ENCODE results near the gene PRKG1. TPM values are rescaled to one million over a fixed set of nuclear protein-coding genes. Genes with fewer than 3 reads are reported as not detected.
"Not testable (repeated sequence)": the region's sequence is repeated elsewhere in the genome, so short reads cannot be mapped to it uniquely, and the experiment has no call there.

PRKG1 gene
- total RNA-seq, 1 experiment from 2014 or later, result 1.7 TPM

GRCh38 chr10:51986516-51986915, 912.2 kb downstream of the PRKG1 start:
- no peak for DNase-seq (ENCODE audit: low read depth)

GRCh38 chr10:51993475-51993874, 919.2 kb downstream of the PRKG1 start:
- no peak for DNase-seq (ENCODE audit: low read depth)

GRCh38 chr10:51999096-51999495, 924.8 kb downstream of the PRKG1 start:
- DNase-seq (ENCODE audit: low read depth), result peak; percentile 26

- peak; percentile 33 for DNase-seq (ENCODE audit: low read depth)
Measured at GRCh38 chr10:52004342-52004949, 930.2 kb downstream of the PRKG1 start.

GRCh38 chr10:52007091-52007490, 932.8 kb downstream of the PRKG1 start:
- DNase-seq (ENCODE audit: low read depth), result no peak

- no peak for DNase-seq (ENCODE audit: low read depth)
Measured at GRCh38 chr10:52011118-52011517, 936.8 kb downstream of the PRKG1 start.

- DNase-seq (ENCODE audit: low read depth), result no peak
Measured at GRCh38 chr10:52019077-52019555, 944.8 kb downstream of the PRKG1 start.

GRCh38 chr10:52019656-52020055, 945.4 kb downstream of the PRKG1 start:
- no peak for DNase-seq (ENCODE audit: low read depth)

- no peak for DNase-seq (ENCODE audit: low read depth)
Measured at GRCh38 chr10:52020173-52020572, 945.9 kb downstream of the PRKG1 start.

- no peak for DNase-seq (ENCODE audit: low read depth)
Measured at GRCh38 chr10:52020702-52021101, 946.4 kb downstream of the PRKG1 start.

- DNase-seq (ENCODE audit: low read depth), result peak; percentile 13
Measured at GRCh38 chr10:52027055-52027705, 952.9 kb downstream of the PRKG1 start.

- no peak for DNase-seq (ENCODE audit: low read depth)
Measured at GRCh38 chr10:52028523-52028858, 954.2 kb downstream of the PRKG1 start.

GRCh38 chr10:52029628-52030027, 955.3 kb downstream of the PRKG1 start:
- DNase-seq (ENCODE audit: low read depth), result no peak

GRCh38 chr10:52030051-52030790, 955.9 kb downstream of the PRKG1 start:
- DNase-seq (ENCODE audit: low read depth), result peak; percentile 43

GRCh38 chr10:52030975-52031374, 956.7 kb downstream of the PRKG1 start:
- DNase-seq (ENCODE audit: low read depth), result no peak

- no peak for DNase-seq (ENCODE audit: low read depth)
Measured at GRCh38 chr10:52031771-52032170, 957.5 kb downstream of the PRKG1 start.

GRCh38 chr10:52032681-52033629, 958.7 kb downstream of the PRKG1 start:
- DNase-seq (ENCODE audit: low read depth), result no peak

- DNase-seq (ENCODE audit: low read depth), result not testable (repeated sequence)
Measured at GRCh38 chr10:52039002-52039793, 964.9 kb downstream of the PRKG1 start.

GRCh38 chr10:52040486-52040885, 966.2 kb downstream of the PRKG1 start:
- no peak for DNase-seq (ENCODE audit: low read depth)

- DNase-seq (ENCODE audit: low read depth), result no peak
Measured at GRCh38 chr10:52043811-52044210, 969.5 kb downstream of the PRKG1 start.

GRCh38 chr10:52048051-52048450, 973.8 kb downstream of the PRKG1 start:
- no peak for DNase-seq (ENCODE audit: low read depth)

All from M059J (cell line).